GM23338 (cell line): ENCODE data around the gene GRHPR. TPM values are rescaled to one million over a fixed set of nuclear protein-coding genes. Genes with fewer than 3 reads are reported as not detected.

Experiments
- ATAC-seq: fragments of 200-7000 bp; cut with Tn5 transposase; 3 replicates; pipeline ENCODE4 v1.9.1; 2020
- DNase-seq: peaks from one replicate; pipeline ENCODE4 v3.0.0-alpha.2; 2015; ENCODE audit warnings: low spot score
- H2AFZ ChIP-seq: fragments of 200-600 bp; sonication (generic); 2 replicates; pipeline ENCODE4 v1.8.0; 2016; ENCODE audit warnings: antibody characterized with exemption, mild to moderate bottlenecking, moderate library complexity
- H3F3A ChIP-seq: fragments of 200-600 bp; sonication (generic); replicated peaks from 2 replicates; pipeline ENCODE4 v1.8.0; 2017; ENCODE audit warnings: antibody characterized with exemption, mixed run types, low read depth
- H3K27ac ChIP-seq: fragments of 200-600 bp; sonication (generic); 2 replicates; pipeline ENCODE4 v1.6.1; 2016; ENCODE audit warnings: low read depth
- H3K27me3 ChIP-seq: fragments of 200-600 bp; sonication (generic); 2 replicates; pipeline ENCODE4 v1.8.0; 2016; ENCODE audit warnings: mild to moderate bottlenecking, mixed run types, moderate library complexity; ENCODE audit not compliant: insufficient read depth
- H3K36me3 ChIP-seq: fragments of 200-600 bp; sonication (generic); 2 replicates; pipeline ENCODE4 v1.8.0; 2016; ENCODE audit warnings: mild to moderate bottlenecking; ENCODE audit not compliant: insufficient read depth
- H3K4me1 ChIP-seq: fragments of 200-600 bp; sonication (generic); 2 replicates; pipeline ENCODE4 v1.8.0; 2016; ENCODE audit warnings: mild to moderate bottlenecking, moderate library complexity; ENCODE audit not compliant: insufficient read depth
- H3K4me2 ChIP-seq: fragments of 200-600 bp; sonication (generic); 2 replicates; pipeline ENCODE4 v1.7.1; 2017; ENCODE audit warnings: mixed run types
- H3K4me3 ChIP-seq: fragments of 200-600 bp; sonication (generic); 2 replicates; pipeline ENCODE4 v1.6.1; 2016; ENCODE audit warnings: mixed run types
- H3K79me2 ChIP-seq: fragments of 200-600 bp; sonication (generic); replicated peaks from 2 replicates; pipeline ENCODE4 v1.8.0; 2017; ENCODE audit warnings: mild to moderate bottlenecking; ENCODE audit not compliant: insufficient read depth
- H3K9me2 ChIP-seq: fragments of 200-600 bp; sonication (generic); 2 replicates; pipeline ENCODE4 v1.8.0; 2017; ENCODE audit not compliant: insufficient read depth
- H4K20me1 ChIP-seq: fragments of 200-600 bp; sonication (generic); replicated peaks from 2 replicates; pipeline ENCODE4 v1.8.0; 2017; ENCODE audit warnings: mild to moderate bottlenecking; ENCODE audit not compliant: insufficient read depth
- H3K27ac Mint-ChIP-seq: 2 replicates; pipeline ENCODE4 v1.8.0; 2020; ENCODE audit warnings: inconsistent platforms, mild to moderate bottlenecking, moderate library complexity, mixed read lengths
- H3K27me3 Mint-ChIP-seq: 3 replicates; pipeline ENCODE4 v1.8.0; 2022; ENCODE audit warnings: low read depth, mild to moderate bottlenecking, moderate library complexity, mixed read lengths, inconsistent platforms; ENCODE audit not compliant: insufficient read depth, poor library complexity
- H3K36me3 Mint-ChIP-seq: 3 replicates; pipeline ENCODE4 v1.8.0; 2021; ENCODE audit warnings: low read depth, mild to moderate bottlenecking, inconsistent platforms, moderate library complexity, mixed read lengths
- H3K4me1 Mint-ChIP-seq: 3 replicates; pipeline ENCODE4 v1.8.0; 2020; ENCODE audit warnings: mild to moderate bottlenecking, inconsistent platforms, mixed read lengths
- H3K4me3 Mint-ChIP-seq: 3 replicates; pipeline ENCODE4 v1.8.0; 2021; ENCODE audit warnings: moderate library complexity, mild to moderate bottlenecking, inconsistent platforms, mixed read lengths
- H3K9me3 Mint-ChIP-seq: 3 replicates; pipeline ENCODE4 v1.8.0; 2020; ENCODE audit warnings: moderate library complexity, mild to moderate bottlenecking, inconsistent platforms, mixed read lengths
- CREB1 ChIP-seq: fragments of 250-450 bp; sonication (Bioruptor Pico); IDR thresholded peaks from 2 replicates; pipeline ENCODE4 v1.5.0; 2020; ENCODE audit warnings: low read depth, mild to moderate bottlenecking, moderate library complexity
- EZH2phosphoT487 ChIP-seq: fragments of 200-600 bp; sonication (generic); IDR thresholded peaks from one replicate; pipeline ENCODE4 v1.8.1; 2018; ENCODE audit warnings: antibody characterized with exemption; ENCODE audit not compliant: unreplicated experiment
- NANOG ChIP-seq: IDR thresholded peaks from 2 replicates; pipeline ENCODE4 v1.6.1; 2016; ENCODE audit warnings: antibody characterized with exemption, borderline replicate concordance
- POLR2AphosphoS5 ChIP-seq: IDR thresholded peaks from 2 replicates; pipeline ENCODE4 v1.6.1; 2016; ENCODE audit warnings: antibody characterized with exemption, low read depth
- ZNF331 ChIP-seq: fragments of 250-450 bp; sonication (Bioruptor Pico); IDR thresholded peaks from 2 replicates; pipeline ENCODE4 v1.5.0; 2020; ENCODE audit warnings: low read depth, mild to moderate bottlenecking, moderate library complexity
- polyA plus RNA-seq: library from polyadenylated mRNA; unstranded; fragments of >200 nt; fragmentation: Nextera tagmentation; extraction: Ambion mirVana; gene quantifications from 2 replicates; pipeline ENCODE4 v1.2.1, GENCODE V29; 2016
- total RNA-seq: library from RNA; depleted of rRNA; stranded (reverse); fragments of >200 nt; shearing (Covaris generic); gene quantifications from 2 replicates; pipeline ENCODE4 v1.2.3, GENCODE V29; 2014
- TF ChIP-seq, protein P1 (sequence below): fragments of 250-450 bp; sonication (Bioruptor Pico); IDR thresholded peaks from 2 replicates; pipeline ENCODE4 v1.5.0; 2020; ENCODE audit warnings: mild to moderate bottlenecking, moderate library complexity
- TF ChIP-seq, protein P2 (sequence below): IDR thresholded peaks from one replicate; pipeline ENCODE4 v1.6.1; 2018; ENCODE audit warnings: antibody characterized with exemption; ENCODE audit not compliant: unreplicated experiment
- TF ChIP-seq, protein P3 (sequence below), 2 experiments: fragments of 200-600 bp in 1 of 2; sonication (generic) in 1 of 2; conservative IDR thresholded peaks; 2 replicates each; pipeline versions ENCODE4 v1.5.1 to v1.6.1; 2016 to 2017; ENCODE audit warnings: antibody characterized with exemption in 2 of 2, low read depth in 2 of 2, mild to moderate bottlenecking in 2 of 2, moderate library complexity in 1 of 2

The GRHPR gene
- total and polyA plus RNA-seq, 2 experiments from 2014 or later, result 69.0 to 128 TPM

DNA sequence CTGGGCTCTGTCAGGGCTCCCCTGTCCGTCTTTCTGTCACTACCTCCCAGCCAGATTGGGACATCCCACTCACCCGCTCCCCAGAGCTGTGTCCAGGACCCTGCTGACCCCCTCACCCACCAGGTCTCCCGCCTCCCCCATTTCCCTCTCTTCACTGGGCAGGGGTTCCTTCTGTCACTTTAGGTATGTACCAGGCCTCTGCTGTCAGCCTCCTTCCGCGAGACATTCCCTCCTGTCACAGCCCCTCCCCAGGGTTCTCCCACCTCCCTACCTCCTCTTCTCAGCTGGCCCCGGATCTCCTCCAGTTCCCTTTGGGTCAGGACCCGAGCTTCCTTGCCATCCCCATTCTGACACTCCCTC, 63.7 kb downstream of the GRHPR start:
- TF ChIP-seq, protein P1, sequence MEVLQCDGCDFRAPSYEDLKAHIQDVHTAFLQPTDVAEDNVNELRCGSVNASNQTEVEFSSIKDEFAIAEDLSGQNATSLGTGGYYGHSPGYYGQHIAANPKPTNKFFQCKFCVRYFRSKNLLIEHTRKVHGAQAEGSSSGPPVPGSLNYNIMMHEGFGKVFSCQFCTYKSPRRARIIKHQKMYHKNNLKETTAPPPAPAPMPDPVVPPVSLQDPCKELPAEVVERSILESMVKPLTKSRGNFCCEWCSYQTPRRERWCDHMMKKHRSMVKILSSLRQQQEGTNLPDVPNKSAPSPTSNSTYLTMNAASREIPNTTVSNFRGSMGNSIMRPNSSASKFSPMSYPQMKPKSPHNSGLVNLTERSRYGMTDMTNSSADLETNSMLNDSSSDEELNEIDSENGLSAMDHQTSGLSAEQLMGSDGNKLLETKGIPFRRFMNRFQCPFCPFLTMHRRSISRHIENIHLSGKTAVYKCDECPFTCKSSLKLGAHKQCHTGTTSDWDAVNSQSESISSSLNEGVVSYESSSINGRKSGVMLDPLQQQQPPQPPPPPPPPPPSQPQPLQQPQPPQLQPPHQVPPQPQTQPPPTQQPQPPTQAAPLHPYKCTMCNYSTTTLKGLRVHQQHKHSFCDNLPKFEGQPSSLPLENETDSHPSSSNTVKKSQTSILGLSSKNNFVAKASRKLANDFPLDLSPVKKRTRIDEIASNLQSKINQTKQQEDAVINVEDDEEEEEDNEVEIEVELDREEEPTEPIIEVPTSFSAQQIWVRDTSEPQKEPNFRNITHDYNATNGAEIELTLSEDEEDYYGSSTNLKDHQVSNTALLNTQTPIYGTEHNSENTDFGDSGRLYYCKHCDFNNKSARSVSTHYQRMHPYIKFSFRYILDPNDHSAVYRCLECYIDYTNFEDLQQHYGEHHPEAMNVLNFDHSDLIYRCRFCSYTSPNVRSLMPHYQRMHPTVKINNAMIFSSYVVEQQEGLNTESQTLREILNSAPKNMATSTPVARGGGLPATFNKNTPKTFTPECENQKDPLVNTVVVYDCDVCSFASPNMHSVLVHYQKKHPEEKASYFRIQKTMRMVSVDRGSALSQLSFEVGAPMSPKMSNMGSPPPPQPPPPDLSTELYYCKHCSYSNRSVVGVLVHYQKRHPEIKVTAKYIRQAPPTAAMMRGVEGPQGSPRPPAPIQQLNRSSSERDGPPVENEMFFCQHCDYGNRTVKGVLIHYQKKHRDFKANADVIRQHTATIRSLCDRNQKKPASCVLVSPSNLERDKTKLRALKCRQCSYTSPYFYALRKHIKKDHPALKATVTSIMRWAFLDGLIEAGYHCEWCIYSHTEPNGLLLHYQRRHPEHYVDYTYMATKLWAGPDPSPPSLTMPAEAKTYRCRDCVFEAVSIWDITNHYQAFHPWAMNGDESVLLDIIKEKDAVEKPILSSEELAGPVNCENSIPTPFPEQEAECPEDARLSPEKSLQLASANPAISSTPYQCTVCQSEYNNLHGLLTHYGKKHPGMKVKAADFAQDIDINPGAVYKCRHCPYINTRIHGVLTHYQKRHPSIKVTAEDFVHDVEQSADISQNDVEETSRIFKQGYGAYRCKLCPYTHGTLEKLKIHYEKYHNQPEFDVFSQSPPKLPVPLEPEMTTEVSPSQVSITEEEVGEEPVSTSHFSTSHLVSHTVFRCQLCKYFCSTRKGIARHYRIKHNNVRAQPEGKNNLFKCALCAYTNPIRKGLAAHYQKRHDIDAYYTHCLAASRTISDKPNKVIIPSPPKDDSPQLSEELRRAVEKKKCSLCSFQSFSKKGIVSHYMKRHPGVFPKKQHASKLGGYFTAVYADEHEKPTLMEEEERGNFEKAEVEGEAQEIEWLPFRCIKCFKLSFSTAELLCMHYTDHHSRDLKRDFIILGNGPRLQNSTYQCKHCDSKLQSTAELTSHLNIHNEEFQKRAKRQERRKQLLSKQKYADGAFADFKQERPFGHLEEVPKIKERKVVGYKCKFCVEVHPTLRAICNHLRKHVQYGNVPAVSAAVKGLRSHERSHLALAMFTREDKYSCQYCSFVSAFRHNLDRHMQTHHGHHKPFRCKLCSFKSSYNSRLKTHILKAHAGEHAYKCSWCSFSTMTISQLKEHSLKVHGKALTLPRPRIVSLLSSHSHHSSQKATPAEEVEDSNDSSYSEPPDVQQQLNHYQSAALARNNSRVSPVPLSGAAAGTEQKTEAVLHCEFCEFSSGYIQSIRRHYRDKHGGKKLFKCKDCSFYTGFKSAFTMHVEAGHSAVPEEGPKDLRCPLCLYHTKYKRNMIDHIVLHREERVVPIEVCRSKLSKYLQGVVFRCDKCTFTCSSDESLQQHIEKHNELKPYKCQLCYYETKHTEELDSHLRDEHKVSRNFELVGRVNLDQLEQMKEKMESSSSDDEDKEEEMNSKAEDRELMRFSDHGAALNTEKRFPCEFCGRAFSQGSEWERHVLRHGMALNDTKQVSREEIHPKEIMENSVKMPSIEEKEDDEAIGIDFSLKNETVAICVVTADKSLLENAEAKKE, result no peak
- TF ChIP-seq NANOG, result no peak
- TF ChIP-seq, protein P2, sequence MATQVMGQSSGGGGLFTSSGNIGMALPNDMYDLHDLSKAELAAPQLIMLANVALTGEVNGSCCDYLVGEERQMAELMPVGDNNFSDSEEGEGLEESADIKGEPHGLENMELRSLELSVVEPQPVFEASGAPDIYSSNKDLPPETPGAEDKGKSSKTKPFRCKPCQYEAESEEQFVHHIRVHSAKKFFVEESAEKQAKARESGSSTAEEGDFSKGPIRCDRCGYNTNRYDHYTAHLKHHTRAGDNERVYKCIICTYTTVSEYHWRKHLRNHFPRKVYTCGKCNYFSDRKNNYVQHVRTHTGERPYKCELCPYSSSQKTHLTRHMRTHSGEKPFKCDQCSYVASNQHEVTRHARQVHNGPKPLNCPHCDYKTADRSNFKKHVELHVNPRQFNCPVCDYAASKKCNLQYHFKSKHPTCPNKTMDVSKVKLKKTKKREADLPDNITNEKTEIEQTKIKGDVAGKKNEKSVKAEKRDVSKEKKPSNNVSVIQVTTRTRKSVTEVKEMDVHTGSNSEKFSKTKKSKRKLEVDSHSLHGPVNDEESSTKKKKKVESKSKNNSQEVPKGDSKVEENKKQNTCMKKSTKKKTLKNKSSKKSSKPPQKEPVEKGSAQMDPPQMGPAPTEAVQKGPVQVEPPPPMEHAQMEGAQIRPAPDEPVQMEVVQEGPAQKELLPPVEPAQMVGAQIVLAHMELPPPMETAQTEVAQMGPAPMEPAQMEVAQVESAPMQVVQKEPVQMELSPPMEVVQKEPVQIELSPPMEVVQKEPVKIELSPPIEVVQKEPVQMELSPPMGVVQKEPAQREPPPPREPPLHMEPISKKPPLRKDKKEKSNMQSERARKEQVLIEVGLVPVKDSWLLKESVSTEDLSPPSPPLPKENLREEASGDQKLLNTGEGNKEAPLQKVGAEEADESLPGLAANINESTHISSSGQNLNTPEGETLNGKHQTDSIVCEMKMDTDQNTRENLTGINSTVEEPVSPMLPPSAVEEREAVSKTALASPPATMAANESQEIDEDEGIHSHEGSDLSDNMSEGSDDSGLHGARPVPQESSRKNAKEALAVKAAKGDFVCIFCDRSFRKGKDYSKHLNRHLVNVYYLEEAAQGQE, result no peak
- no peak for TF ChIP-seq ZNF331
- TF ChIP-seq, protein P3, sequence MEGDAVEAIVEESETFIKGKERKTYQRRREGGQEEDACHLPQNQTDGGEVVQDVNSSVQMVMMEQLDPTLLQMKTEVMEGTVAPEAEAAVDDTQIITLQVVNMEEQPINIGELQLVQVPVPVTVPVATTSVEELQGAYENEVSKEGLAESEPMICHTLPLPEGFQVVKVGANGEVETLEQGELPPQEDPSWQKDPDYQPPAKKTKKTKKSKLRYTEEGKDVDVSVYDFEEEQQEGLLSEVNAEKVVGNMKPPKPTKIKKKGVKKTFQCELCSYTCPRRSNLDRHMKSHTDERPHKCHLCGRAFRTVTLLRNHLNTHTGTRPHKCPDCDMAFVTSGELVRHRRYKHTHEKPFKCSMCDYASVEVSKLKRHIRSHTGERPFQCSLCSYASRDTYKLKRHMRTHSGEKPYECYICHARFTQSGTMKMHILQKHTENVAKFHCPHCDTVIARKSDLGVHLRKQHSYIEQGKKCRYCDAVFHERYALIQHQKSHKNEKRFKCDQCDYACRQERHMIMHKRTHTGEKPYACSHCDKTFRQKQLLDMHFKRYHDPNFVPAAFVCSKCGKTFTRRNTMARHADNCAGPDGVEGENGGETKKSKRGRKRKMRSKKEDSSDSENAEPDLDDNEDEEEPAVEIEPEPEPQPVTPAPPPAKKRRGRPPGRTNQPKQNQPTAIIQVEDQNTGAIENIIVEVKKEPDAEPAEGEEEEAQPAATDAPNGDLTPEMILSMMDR (conservative IDR thresholded peaks at IDR 0.05; ENCODE audit: low read depth in 2 of 2), result no peak
- TF ChIP-seq POLR2AphosphoS5, result no peak
- no peak for TF ChIP-seq CREB1 (CRISPR knock-in tag)
- TF ChIP-seq EZH2phosphoT487, result no peak
- Histone ChIP-seq H3K27ac (no peak overlapping the region), H4K20me1 (peaks cover 18% of the 10 kb centered on the region), H2AFZ (peak overlapping the region; percentile 94), H3K9me2 (no peaks in the 10 kb centered on the region), H3K27me3 (no peaks in the 10 kb centered on the region), H3K4me3 (peak overlapping the region; percentile 97), H3K4me1 (peaks cover 14% of the 10 kb centered on the region; the same call in 1 of the 2 replicates), H3K79me2 (peaks cover 20% of the 10 kb centered on the region), H3K36me3 (peaks cover 25% of the 10 kb centered on the region), H3K4me2 (peak overlapping the region; percentile 98), H3F3A (peaks cover 5% of the 10 kb centered on the region; the same call in 1 of the 2 replicates)
- Mint-ChIP-seq H3K36me3 (peaks cover 34% of the 10 kb centered on the region), H3K9me3 (no peaks in the 10 kb centered on the region), H3K27me3 (peaks cover 10% of the 10 kb centered on the region), H3K27ac (peak overlapping the region; percentile 84), H3K4me3 (peak overlapping the region; percentile 94), H3K4me1 (peaks cover 21% of the 10 kb centered on the region)
- ATAC-seq (no peak; the same call in 2 of the 3 replicates), DNase-seq (no peak)
